H1 (cell line): Measurements from ENCODE around the gene GMPPA. TPM values are rescaled to one million over a fixed set of nuclear protein-coding genes. Genes with fewer than 3 reads are reported as not detected.

Experiments
- PHF8 ChIP-seq: fragments of 200-600 bp; sonication (generic); conservative IDR thresholded peaks from 2 replicates; pipeline ENCODE4 v1.7.1; 2012; ENCODE audit warnings: low read depth, mild to moderate bottlenecking, inconsistent platforms, low read length, moderate library complexity
- polyA plus RNA-seq, 7 experiments: library from polyadenylated mRNA; depleted of rRNA in 3 of 7; stranded (reverse) in 5 of 7; unstranded in 2 of 7; fragments of >200 nt in 5 of 7; fragments of 200-250 nt in 2 of 7; gene quantifications; 1 replicate in 5 of 7; 2 replicates in 1 of 7; 4 replicates in 1 of 7; pipeline versions ENCODE4 v1.2.1 to v1.2.3, GENCODE V29; 2011 to 2013; ENCODE audit warnings: missing spikeins in 2 of 7, mixed read lengths in 2 of 7
- total RNA-seq: library from RNA; stranded (reverse); fragmentation: NEBNext Ultra II Directional; extraction: Animal tissue kit (Norgen Biotek cat#: 25700); gene quantifications from 2 replicates; pipeline ENCODE4 v1.2.1, GENCODE V29; 2021

The GMPPA gene
- total and polyA plus RNA-seq, 2 of the 8 experiments (the other 6 are each of a cell fraction or from before 2014, with no cell fraction given): 34.3 to 98.8 TPM

DNA sequence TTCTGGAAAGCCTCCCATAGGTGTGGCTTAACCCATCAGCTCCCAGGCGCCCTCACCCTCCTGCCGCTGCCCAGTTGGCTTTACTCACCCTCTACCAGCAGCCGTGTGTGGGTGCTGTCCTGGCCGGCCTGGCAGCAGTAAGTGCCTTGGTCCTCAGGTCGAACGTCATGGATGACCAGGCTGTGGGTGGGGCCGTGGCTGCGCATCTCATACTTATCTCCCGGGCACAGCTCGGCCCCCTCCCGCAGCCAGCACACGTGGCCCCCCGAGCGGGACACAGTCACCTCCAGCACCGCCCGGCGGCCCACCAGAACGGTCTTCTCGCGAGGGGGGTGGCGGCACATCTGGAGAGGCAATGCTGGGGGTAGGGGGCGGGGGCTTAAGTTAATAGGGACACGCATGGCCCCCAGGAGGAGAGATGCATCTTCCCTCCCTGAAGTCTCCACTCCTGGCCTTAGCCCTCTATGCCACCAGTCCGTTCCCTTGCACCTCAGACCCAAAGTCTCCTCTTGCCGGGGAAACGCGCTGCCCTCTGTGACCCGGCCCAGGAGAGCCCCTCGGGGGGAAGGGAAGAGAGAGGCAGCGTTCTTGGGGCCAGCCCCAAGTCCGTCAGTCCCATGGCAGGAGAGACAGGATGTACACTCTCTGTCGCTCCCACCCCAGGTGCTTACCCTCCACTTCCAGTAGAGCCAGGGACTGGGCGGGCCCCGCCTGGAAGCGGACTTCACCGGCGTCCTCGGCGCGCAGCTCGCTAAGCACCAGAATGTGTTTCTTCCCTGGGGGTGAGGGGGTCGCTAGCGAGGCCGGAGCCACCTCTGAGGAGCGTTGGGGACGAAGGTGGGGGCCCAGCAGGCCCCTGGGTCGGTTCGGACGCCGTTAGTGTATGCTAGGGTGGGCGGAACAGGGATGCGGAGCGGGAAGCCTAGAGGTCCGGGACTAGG, 53.0 kb downstream of the GMPPA start (continued):
- TF ChIP-seq PHF8: peak; percentile 17; the same call in 1 of the 2 replicates
- TF ChIP-seq, all 59 proteins: peak for 6
